NT2/D1 (cell line): Measurements from ENCODE around the gene TXK.

Experiments used
- SUZ12 ChIP-seq: IDR thresholded peaks from 2 replicates; pipeline ENCODE4 v1.6.1; 2011; ENCODE audit not compliant: insufficient read length, insufficient read depth; ENCODE audit errors: extremely low read depth
- ZNF274 ChIP-seq: IDR thresholded peaks from 2 replicates; pipeline ENCODE4 v1.6.1; 2011; ENCODE audit warnings: mild to moderate bottlenecking, low read depth, low read length

GRCh38 chr4:48033825-48034413, 100.1 kb downstream of the TXK start:
- TF ChIP-seq ZNF274 (no peak), SUZ12 (no peak)
